Natural killer cell treated with Interleukin-12 subunit alpha and Interleukin-12 subunit beta and Interleukin-15 and Interleukin-18, amount 100 ng/mL, for 72 hours (primary cell): ENCODE measurements around the gene LRRC4B. TPM values are rescaled to one million over a fixed set of nuclear protein-coding genes. Genes with fewer than 3 reads are reported as not detected.
"Not testable (repeated sequence)": the region's sequence is repeated elsewhere in the genome, so short reads cannot be mapped to it uniquely, and the experiment has no call there.

Experiments
- ATAC-seq, 2 donors: fragments of 150-1000 bp; cut with Tn5 transposase in 1 of 2; sonication (Bioruptor Pico), chemical (Tn5 transposase) in 1 of 2; 2 replicates each; pipeline ENCODE4 v1.10.0; 2021
- DNase-seq: peaks from one replicate; pipeline ENCODE4 v3.0.0; 2022; ENCODE audit warnings: low spot score
- H3K27ac Mint-ChIP-seq, 2 donors: 1 replicate in 1 of 2; 2 replicates in 1 of 2; pipeline ENCODE4 v1.8.0; 2022; ENCODE audit warnings: mixed read lengths in 2 of 2, mild to moderate bottlenecking in 1 of 2, moderate library complexity in 1 of 2
- H3K27me3 Mint-ChIP-seq, 2 donors: 1 replicate in 1 of 2; 2 replicates in 1 of 2; pipeline ENCODE4 v1.8.0; 2022; ENCODE audit warnings: mixed read lengths in 2 of 2
- H3K36me3 Mint-ChIP-seq: one replicate; pipeline ENCODE4 v1.8.0; 2022; ENCODE audit warnings: mixed read lengths
- H3K4me1 Mint-ChIP-seq, 2 donors: 1 replicate in 1 of 2; 2 replicates in 1 of 2; pipeline ENCODE4 v1.8.0; 2022; ENCODE audit warnings: low read depth in 2 of 2, mixed read lengths in 2 of 2, mild to moderate bottlenecking in 1 of 2
- H3K4me3 Mint-ChIP-seq: one replicate; pipeline ENCODE4 v1.8.0; 2022; ENCODE audit warnings: mixed read lengths
- H3K9me3 Mint-ChIP-seq: 2 replicates; pipeline ENCODE4 v1.8.0; 2022; ENCODE audit warnings: mixed read lengths
- total RNA-seq, 2 donors: library from RNA; stranded (reverse); gene quantifications; one replicate each; pipeline ENCODE4 v1.2.3, GENCODE V29; 2022

The LRRC4B gene
- total RNA-seq, 2 donors from 2014 or later, result not detected

- Mint-ChIP-seq H3K36me3 (peaks cover 10% of the 10 kb centered on the region), H3K27ac (no peak overlapping the region), H3K4me1 (peaks cover 10 to 14% of the 10 kb centered on the region in 2 donors), H3K9me3 (no peaks in the 10 kb centered on the region), H3K4me3 (no peak overlapping the region), H3K27me3 (no peaks in the 10 kb centered on the region)
- ATAC-seq (peak in 1 of 2 donors; percentile 7), DNase-seq (no peak)
Observed at GRCh38 chr19:50481351-50482149, 86.7 kb downstream of the LRRC4B start.

GRCh38 chr19:50480281-50481111, 87.7 kb downstream of the LRRC4B start:
- no peaks in the 10 kb centered on the region for H3K27me3 Mint-ChIP-seq
- peaks cover 10 to 20% of the 10 kb centered on the region in 2 donors for H3K4me1 Mint-ChIP-seq
- no peak overlapping the region for H3K27ac Mint-ChIP-seq
- no peaks in the 10 kb centered on the region for H3K9me3 Mint-ChIP-seq
- ATAC-seq (no peak), DNase-seq (no peak)
- H3K4me3 Mint-ChIP-seq, result no peak overlapping the region
- peaks cover 10% of the 10 kb centered on the region for H3K36me3 Mint-ChIP-seq

GRCh38 chr19:50479761-50480251, 88.4 kb downstream of the LRRC4B start:
- no peaks in the 10 kb centered on the region for H3K27me3 Mint-ChIP-seq
- H3K4me1 Mint-ChIP-seq, result peaks cover 10 to 25% of the 10 kb centered on the region in 2 donors
- H3K4me3 Mint-ChIP-seq, result no peak overlapping the region
- H3K9me3 Mint-ChIP-seq, result no peaks in the 10 kb centered on the region
- ATAC-seq, result no peak
- H3K27ac Mint-ChIP-seq, result no peak overlapping the region
- H3K36me3 Mint-ChIP-seq, result peaks cover 10% of the 10 kb centered on the region
- no peak for DNase-seq

GRCh38 chr19:50478901-50479715, 89.1 kb downstream of the LRRC4B start:
- no peaks in the 10 kb centered on the region for H3K27me3 Mint-ChIP-seq
- ATAC-seq (no peak), DNase-seq (no peak)
- H3K27ac Mint-ChIP-seq, result no peak overlapping the region
- H3K4me1 Mint-ChIP-seq, result peaks cover 10 to 25% of the 10 kb centered on the region in 2 donors
- peaks cover 10% of the 10 kb centered on the region for H3K36me3 Mint-ChIP-seq
- H3K4me3 Mint-ChIP-seq, result no peak overlapping the region
- H3K9me3 Mint-ChIP-seq, result no peaks in the 10 kb centered on the region

- H3K4me1 Mint-ChIP-seq, result peaks cover 10 to 25% of the 10 kb centered on the region in 2 donors
- DNase-seq (no peak), ATAC-seq (no peak)
- H3K27me3 Mint-ChIP-seq, result no peaks in the 10 kb centered on the region
- H3K36me3 Mint-ChIP-seq, result peaks cover 7% of the 10 kb centered on the region
- no peaks in the 10 kb centered on the region for H3K9me3 Mint-ChIP-seq
- H3K27ac Mint-ChIP-seq, result peak overlapping the region; percentile 80 to 89
- H3K4me3 Mint-ChIP-seq, result peak overlapping the region; percentile 94
Observed at GRCh38 chr19:50477751-50478515, 90.3 kb downstream of the LRRC4B start.

- Mint-ChIP-seq H3K4me1 (peaks cover 10 to 25% of the 10 kb centered on the region in 2 donors), H3K36me3 (peaks cover 6% of the 10 kb centered on the region), H3K9me3 (no peaks in the 10 kb centered on the region), H3K27ac (peak overlapping the region; percentile 80 to 89), H3K27me3 (no peaks in the 10 kb centered on the region), H3K4me3 (peak overlapping the region; percentile 94)
- ATAC-seq, result no peak
- no peak for DNase-seq
Observed at GRCh38 chr19:50476907-50477238, 91.4 kb downstream of the LRRC4B start.

GRCh38 chr19:50476224-50476906, 91.9 kb downstream of the LRRC4B start, which contains the start of the genes EMC10 and GARIN5A:
EMC10 (plus strand) TSS chr19:50476507; CDS start chr19:50476545, 38 bp downstream.
GARIN5A (minus strand) TSS chr19:50476848; CDS start chr19:50476388, 460 bp downstream.
- peak within 1 kb of the TSS; percentile 94 for H3K4me3 Mint-ChIP-seq
- peaks cover 10 to 25% of the 10 kb centered on the region in 2 donors for H3K4me1 Mint-ChIP-seq
- no peaks in the 10 kb centered on the region for H3K9me3 Mint-ChIP-seq
- ATAC-seq (peak; percentile 94 to 97), DNase-seq (peak; percentile 93)
- H3K36me3 Mint-ChIP-seq, result peaks cover 6% of the 10 kb centered on the region
- no peaks in the 10 kb centered on the region for H3K27me3 Mint-ChIP-seq
- peak within 1 kb of the TSS; percentile 80 to 89 for H3K27ac Mint-ChIP-seq

- peaks cover 10 to 22% of the 10 kb centered on the region in 2 donors for H3K4me1 Mint-ChIP-seq
- H3K36me3 Mint-ChIP-seq, result peaks cover 6% of the 10 kb centered on the region
- H3K9me3 Mint-ChIP-seq, result no peaks in the 10 kb centered on the region
- H3K4me3 Mint-ChIP-seq, result peak overlapping the region; percentile 94
- DNase-seq (no peak), ATAC-seq (no peak)
- no peaks in the 10 kb centered on the region for H3K27me3 Mint-ChIP-seq
- H3K27ac Mint-ChIP-seq, result peak overlapping the region; percentile 80 to 89
Observed at GRCh38 chr19:50475736-50476223, 92.5 kb downstream of the LRRC4B start.

GRCh38 chr19:50475101-50475568, 93.1 kb downstream of the LRRC4B start:
- DNase-seq (no peak), ATAC-seq (no peak)
- Mint-ChIP-seq H3K9me3 (no peaks in the 10 kb centered on the region), H3K4me1 (peaks cover 10 to 22% of the 10 kb centered on the region in 2 donors), H3K27ac (peak overlapping the region; percentile 80 to 89), H3K4me3 (peak overlapping the region; percentile 60), H3K36me3 (peaks cover 6% of the 10 kb centered on the region), H3K27me3 (no peaks in the 10 kb centered on the region)

- H3K27me3 Mint-ChIP-seq, H3K4me3 Mint-ChIP-seq, ATAC-seq, H3K9me3 Mint-ChIP-seq, DNase-seq, H3K36me3 Mint-ChIP-seq, H3K27ac Mint-ChIP-seq: not testable (repeated sequence)
- peaks cover 10 to 22% of the 10 kb centered on the region in 2 donors for H3K4me1 Mint-ChIP-seq
Observed at GRCh38 chr19:50473336-50473735, 94.9 kb downstream of the LRRC4B start.

GRCh38 chr19:50468818-50469217, 99.4 kb downstream of the LRRC4B start:
- ATAC-seq, result no peak
- H3K27ac Mint-ChIP-seq, result no peak overlapping the region
- peaks cover 0 to 2% of the 10 kb centered on the region in 2 donors for H3K27me3 Mint-ChIP-seq
- no peak for DNase-seq
- H3K4me1 Mint-ChIP-seq, result no peaks in the 10 kb centered on the region
- H3K9me3 Mint-ChIP-seq, result no peaks in the 10 kb centered on the region
- H3K36me3 Mint-ChIP-seq, result no peaks in the 10 kb centered on the region
- no peak overlapping the region for H3K4me3 Mint-ChIP-seq

- no peaks in the 10 kb centered on the region for H3K36me3 Mint-ChIP-seq
- ATAC-seq (no peak), DNase-seq (no peak)
- no peak overlapping the region for H3K27ac Mint-ChIP-seq
- H3K4me1 Mint-ChIP-seq, result no peaks in the 10 kb centered on the region
- peaks cover 0 to 4% of the 10 kb centered on the region in 2 donors for H3K27me3 Mint-ChIP-seq
- H3K4me3 Mint-ChIP-seq, result no peak overlapping the region
- no peaks in the 10 kb centered on the region for H3K9me3 Mint-ChIP-seq
Observed at GRCh38 chr19:50467566-50467965, 100.7 kb downstream of the LRRC4B start.
